ENCODE data around the gene RABGEF1.

Gene RABGEF1

DNA sequence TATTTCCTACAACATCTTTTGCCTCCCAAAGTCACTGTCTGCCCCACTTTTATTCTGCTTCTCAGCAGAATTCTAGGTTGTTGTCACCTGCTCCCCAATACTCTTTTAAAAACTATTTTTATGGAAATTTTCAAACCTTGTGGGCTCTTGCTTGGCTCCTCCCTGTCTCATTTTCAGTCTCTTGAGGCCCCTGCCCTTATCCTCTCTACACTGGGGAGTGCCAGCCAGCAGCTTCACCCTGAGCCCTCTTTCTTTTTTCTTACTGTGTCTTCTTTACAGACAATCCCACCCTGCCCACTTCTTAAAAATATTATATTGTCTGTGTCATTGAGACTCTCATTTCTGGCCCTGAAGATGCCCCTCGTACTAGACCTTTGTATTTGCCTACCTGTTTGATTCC, 118.8 kb downstream of the RABGEF1 start:
- Histone ChIP-seq H3K4me3 (ENCODE audit: low read depth, low read length) (no peak overlapping the region), H3K9ac (ENCODE audit: low read depth, low read length) (no peak overlapping the region), H3K36me3 (ENCODE audit: control insufficient read depth, insufficient read depth, low read length) (peaks cover 38% of the 10 kb centered on the region; the same call in 1 of the 2 replicates), H3K27me3 (ENCODE audit: control insufficient read depth, insufficient read depth, low read length) (no peaks in the 10 kb centered on the region), H3K27ac (ENCODE audit: low read depth, low read length) (no peak overlapping the region), H3K4me1 (ENCODE audit: control insufficient read depth, insufficient read depth, low read length) (no peaks in the 10 kb centered on the region), H3K9me3 (ENCODE audit: control insufficient read depth, insufficient read depth, low read length) (no peaks in the 10 kb centered on the region)

DNA sequence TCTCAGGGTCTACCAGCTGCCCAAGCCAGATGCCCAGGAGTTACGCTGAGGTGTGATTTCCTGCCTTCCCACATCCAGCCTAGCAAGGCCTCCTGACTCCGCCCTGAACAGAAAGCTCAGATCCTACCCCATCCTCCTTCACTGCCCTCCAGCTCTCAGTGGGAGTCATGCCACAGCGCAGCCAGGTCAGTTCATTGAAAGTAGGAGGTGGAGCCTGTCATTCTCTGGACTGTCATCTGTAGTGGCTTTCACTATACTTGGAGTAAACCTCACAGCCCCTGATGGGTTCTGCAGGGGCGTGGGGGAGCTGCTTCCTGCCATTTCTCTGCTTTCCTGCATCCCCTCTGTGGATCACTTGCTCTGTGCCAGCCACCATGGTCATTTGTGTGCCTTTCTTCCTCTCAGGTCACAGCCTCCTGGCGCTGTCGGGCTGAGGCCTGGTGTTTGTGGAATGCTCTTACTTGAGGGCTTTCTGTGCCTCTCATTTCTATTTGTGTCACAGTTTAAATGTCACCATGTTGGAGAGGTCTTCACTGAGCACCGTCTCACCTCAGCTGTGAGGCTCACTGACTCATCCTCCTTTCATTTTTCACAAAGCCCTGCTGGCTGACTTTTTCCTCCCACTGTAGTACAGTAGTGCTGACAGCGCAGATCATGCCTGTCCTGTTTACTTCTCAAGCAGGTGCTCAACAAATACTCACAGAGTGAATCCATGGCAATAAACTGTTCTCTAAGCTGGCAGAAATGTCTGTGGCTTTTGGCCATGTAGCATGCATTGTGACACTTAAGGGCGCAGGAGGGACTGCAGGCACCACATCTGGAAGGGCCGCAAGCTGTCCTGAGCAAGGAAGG, 119.5 kb downstream of the RABGEF1 start:
- H3K4me3 ChIP-seq (ENCODE audit: low read depth, low read length) = no peak overlapping the region
- peaks cover 39% of the 10 kb centered on the region; the same call in 1 of the 2 replicates for H3K36me3 ChIP-seq (ENCODE audit: control insufficient read depth, insufficient read depth, low read length)
- no peaks in the 10 kb centered on the region for H3K4me1 ChIP-seq (ENCODE audit: control insufficient read depth, insufficient read depth, low read length)
- no peaks in the 10 kb centered on the region for H3K27me3 ChIP-seq (ENCODE audit: control insufficient read depth, insufficient read depth, low read length)
- H3K9ac ChIP-seq (ENCODE audit: low read depth, low read length) = no peak overlapping the region
- H3K27ac ChIP-seq (ENCODE audit: low read depth, low read length) = no peak overlapping the region
- H3K9me3 ChIP-seq (ENCODE audit: control insufficient read depth, insufficient read depth, low read length) = no peaks in the 10 kb centered on the region

DNA sequence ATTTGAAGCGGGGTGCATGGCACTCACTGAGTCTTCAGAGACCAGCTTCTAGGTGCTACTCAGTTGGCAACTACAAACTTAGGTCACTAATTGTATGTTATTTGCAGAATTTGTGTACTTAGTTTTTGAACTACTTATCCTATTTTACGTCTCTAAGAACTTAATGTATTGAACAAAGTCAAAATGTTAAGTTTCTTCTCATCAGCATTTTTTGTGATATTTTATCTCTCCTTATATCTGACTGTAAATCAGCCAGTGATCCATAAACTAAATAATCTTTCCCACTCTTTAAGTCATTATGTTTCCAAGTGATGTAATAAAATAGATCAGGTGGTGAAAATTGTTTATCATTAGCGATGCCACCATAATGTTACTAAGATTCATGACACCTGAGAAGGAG, 120.2 kb downstream of the RABGEF1 start:
- no peak overlapping the region for H3K9ac ChIP-seq (ENCODE audit: low read depth, low read length)
- no peak overlapping the region for H3K27ac ChIP-seq (ENCODE audit: low read depth, low read length)
- no peak overlapping the region for H3K4me3 ChIP-seq (ENCODE audit: low read depth, low read length)
- H3K9me3 ChIP-seq (ENCODE audit: control insufficient read depth, insufficient read depth, low read length) = no peaks in the 10 kb centered on the region
- no peaks in the 10 kb centered on the region for H3K27me3 ChIP-seq (ENCODE audit: control insufficient read depth, insufficient read depth, low read length)
- no peaks in the 10 kb centered on the region for H3K4me1 ChIP-seq (ENCODE audit: control insufficient read depth, insufficient read depth, low read length)
- peaks cover 39% of the 10 kb centered on the region; the same call in 1 of the 2 replicates for H3K36me3 ChIP-seq (ENCODE audit: control insufficient read depth, insufficient read depth, low read length)
